Spleen (tissue), 11 donors: Measurements from ENCODE around the gene FTO. TPM values are rescaled to one million over a fixed set of nuclear protein-coding genes. Genes with fewer than 3 reads are reported as not detected.

Experiments
- DNase-seq: peaks from one replicate; pipeline ENCODE4 v3.0.0-alpha.2; 2020
- H3K27ac ChIP-seq, 8 donors: fragments of 200-600 bp; sonication (generic) in 7 of 8; 1 replicate in 4 of 8; 2 replicates in 4 of 8; pipeline versions ENCODE4 v1.5.0 to v1.8.0; 2016 to 2021; ENCODE audit warnings: inconsistent platforms in 4 of 8, mild to moderate bottlenecking in 4 of 8, moderate library complexity in 1 of 8
- H3K27me3 ChIP-seq, 7 donors: fragments of 200-600 bp; sonication (generic) in 6 of 7; replicated peaks in 1 of 7; 1 replicate in 4 of 7; 2 replicates in 3 of 7; pipeline versions ENCODE4 v1.5.0 to v1.8.0; 2016 to 2021; ENCODE audit warnings: inconsistent platforms in 3 of 7, mild to moderate bottlenecking in 1 of 7
- H3K36me3 ChIP-seq, 6 donors: fragments of 200-600 bp; sonication (generic) in 5 of 6; 1 replicate in 4 of 6; 2 replicates in 2 of 6; pipeline versions ENCODE4 v1.5.0 to v1.8.0; 2016 to 2021; ENCODE audit warnings: inconsistent platforms in 2 of 6
- H3K4me1 ChIP-seq, 6 donors: fragments of 200-600 bp; sonication (generic) in 5 of 6; 1 replicate in 3 of 6; 2 replicates in 3 of 6; pipeline versions ENCODE4 v1.5.0 to v1.8.0; 2016 to 2021; ENCODE audit warnings: inconsistent platforms in 3 of 6
- H3K4me3 ChIP-seq, 8 donors: fragments of 200-600 bp; sonication (generic) in 7 of 8; 1 replicate in 4 of 8; 2 replicates in 4 of 8; pipeline versions ENCODE4 v1.5.0 to v1.8.0; 2016 to 2021; ENCODE audit warnings: inconsistent platforms in 4 of 8, mild to moderate bottlenecking in 4 of 8, moderate library complexity in 2 of 8
- H3K9me3 ChIP-seq, 8 donors: fragments of 200-600 bp; sonication (generic) in 7 of 8; 1 replicate in 4 of 8; 2 replicates in 4 of 8; pipeline versions ENCODE4 v1.5.0 to v1.8.0; 2016 to 2021; ENCODE audit warnings: inconsistent platforms in 4 of 8
- POLR2A ChIP-seq, 3 donors: fragments of 450-650 bp; IDR thresholded peaks; one replicate each; pipeline ENCODE4 v1.5.1; 2017; ENCODE audit warnings: antibody characterized with exemption in 3 of 3, mild to moderate bottlenecking in 1 of 3
- POLR2AphosphoS5 ChIP-seq, 3 donors: sonication (generic); formaldehyde crosslinking; IDR thresholded peaks; one replicate each; pipeline ENCODE4 v1.5.1; 2017; ENCODE audit warnings: antibody characterized with exemption in 3 of 3
- WGBS, 5 donors: extraction: QIAGEN DNeasy Blood & Tissue Kit in 3 of 5; methylation state at CpG; one replicate each; pipeline versions ENCODE4 v1.1.5 to v1.1.7; 2013 to 2018; 5-methylcytosine and 5-hydroxymethylcytosine counted together
- intact Hi-C: fragments of 100-400 bp; cut with DNase I; formaldehyde crosslinking; loops from one replicate; pipeline ENCODE4 v1.15.0; 2023; ENCODE audit warnings: low total_unique reads
- polyA plus RNA-seq, 3 donors: library from polyadenylated mRNA; stranded (reverse); fragments of 200-250 nt; gene quantifications; one replicate each; pipeline ENCODE4 v1.2.1, GENCODE V29; 2013
- total RNA-seq, 7 donors: library from RNA; depleted of rRNA in 3 of 7; stranded (reverse); fragments of >200 nt in 3 of 7; fragmentation: NEBNext Ultra II Directional in 4 of 7; extraction: Animal tissue kit (Norgen Biotek cat#: 25700) in 4 of 7; gene quantifications; one replicate each; pipeline versions ENCODE4 v1.1.0 to v1.2.1, GENCODE V29; 2016 to 2021
- TF ChIP-seq, protein P1 (sequence below), 11 experiments: fragments of 200-600 bp in 7 of 11; fragments of 450-650 bp in 4 of 11; sonication (generic) in 4 of 11; IDR thresholded peaks in 8 of 11; conservative IDR thresholded peaks in 3 of 11; 1 replicate in 7 of 11; 2 replicates in 4 of 11; pipeline versions ENCODE4 v1.4.0 to v1.8.0; 2016 to 2021; ENCODE audit warnings: antibody characterized with exemption in 11 of 11, inconsistent platforms in 4 of 11, mild to moderate bottlenecking in 1 of 11
- donor health status: healthy with polysubstance abuse.
- donor health status: DM: no; HTN: no; CAD: no; lungs with moderate emphysema.
- donor health status: DM: no; HTN: no; CAD: no.
- donor health status: Bipolar disorder and iron deficiency.
- donor health status: healthy.
- donor health status: DM: no; HTN: no; CAD: no.
- donor health status: DM: yes; HTN: yes; CAD: no.

The FTO gene
- total and polyA plus RNA-seq, 10 donors: 6.8 to 89.8 (median 68.4) TPM

DNA sequence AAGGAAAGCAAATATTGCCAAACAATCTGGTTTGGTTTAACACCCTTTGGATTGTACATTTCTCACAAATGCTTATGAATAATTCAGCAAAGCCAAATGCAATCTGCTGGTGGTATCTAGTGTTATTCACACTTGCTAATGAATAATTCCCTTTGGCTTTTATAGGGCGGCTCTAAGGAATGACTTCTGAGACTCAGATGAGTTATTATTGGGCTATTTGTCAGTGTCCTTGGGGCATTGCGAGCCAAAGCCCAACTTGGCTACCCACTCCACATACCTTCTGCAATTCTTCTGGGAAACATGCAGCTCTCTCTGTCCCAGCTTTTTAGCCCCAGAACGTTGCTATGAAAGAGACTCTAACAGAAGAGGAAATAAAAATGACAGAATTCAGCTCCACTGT is 41.1 kb downstream of the FTO start:
- WGBS, 5 donors: 57 to 76% (median 64%) methylated on average over 3 of the region's 3 CpGs
- intact Hi-C loops: no loop called here
- Histone ChIP-seq H3K36me3 (no peaks in the 10 kb centered on the region), H3K4me1 (peaks cover 0 to 29% (median 21%) of the 10 kb centered on the region in 6 donors), H3K27me3 (no peaks in the 10 kb centered on the region), H3K4me3 (no peak overlapping the region), H3K9me3 (peaks cover 0 to 12% (median 6%) of the 10 kb centered on the region in 8 donors), H3K27ac (no peak overlapping the region)
- DNase-seq: no peak
- TF ChIP-seq POLR2A (IDR thresholded peaks at IDR 0.05) (no peak), POLR2AphosphoS5 (IDR thresholded peaks at IDR 0.05) (no peak)
- TF ChIP-seq, protein P1, sequence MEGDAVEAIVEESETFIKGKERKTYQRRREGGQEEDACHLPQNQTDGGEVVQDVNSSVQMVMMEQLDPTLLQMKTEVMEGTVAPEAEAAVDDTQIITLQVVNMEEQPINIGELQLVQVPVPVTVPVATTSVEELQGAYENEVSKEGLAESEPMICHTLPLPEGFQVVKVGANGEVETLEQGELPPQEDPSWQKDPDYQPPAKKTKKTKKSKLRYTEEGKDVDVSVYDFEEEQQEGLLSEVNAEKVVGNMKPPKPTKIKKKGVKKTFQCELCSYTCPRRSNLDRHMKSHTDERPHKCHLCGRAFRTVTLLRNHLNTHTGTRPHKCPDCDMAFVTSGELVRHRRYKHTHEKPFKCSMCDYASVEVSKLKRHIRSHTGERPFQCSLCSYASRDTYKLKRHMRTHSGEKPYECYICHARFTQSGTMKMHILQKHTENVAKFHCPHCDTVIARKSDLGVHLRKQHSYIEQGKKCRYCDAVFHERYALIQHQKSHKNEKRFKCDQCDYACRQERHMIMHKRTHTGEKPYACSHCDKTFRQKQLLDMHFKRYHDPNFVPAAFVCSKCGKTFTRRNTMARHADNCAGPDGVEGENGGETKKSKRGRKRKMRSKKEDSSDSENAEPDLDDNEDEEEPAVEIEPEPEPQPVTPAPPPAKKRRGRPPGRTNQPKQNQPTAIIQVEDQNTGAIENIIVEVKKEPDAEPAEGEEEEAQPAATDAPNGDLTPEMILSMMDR (IDR thresholded peaks at IDR 0.05 in 8 of 11, conservative IDR thresholded peaks at IDR 0.05 in 3 of 11): no peak

DNA sequence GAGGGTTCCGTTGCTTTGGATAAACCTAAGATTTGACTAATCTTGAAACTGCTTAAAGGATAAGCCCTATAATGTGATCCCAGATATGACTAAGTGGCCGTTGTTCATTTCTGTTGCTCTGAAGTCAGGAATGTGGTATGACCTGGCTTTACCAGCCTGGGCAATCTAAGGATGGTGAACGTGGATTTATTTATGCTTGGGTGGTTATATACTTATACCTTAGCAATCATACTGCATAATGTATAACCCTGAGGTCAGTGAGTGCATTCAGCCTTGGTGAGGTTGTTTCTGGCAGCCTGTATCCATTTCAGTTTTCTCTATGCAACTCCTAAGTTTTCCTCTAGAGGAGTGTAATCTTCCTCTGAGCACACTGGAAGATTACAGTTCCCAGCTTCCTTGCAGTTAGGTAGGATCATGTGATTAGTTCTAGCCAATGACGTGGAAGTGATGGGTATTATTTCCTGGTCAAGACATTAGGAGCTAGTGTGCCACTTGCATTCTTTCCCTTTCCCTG is 41.9 kb downstream of the FTO start:
- no peak overlapping the region for H3K4me3 ChIP-seq
- H3K27ac ChIP-seq: no peak overlapping the region
- DNase-seq: no peak
- no peaks in the 10 kb centered on the region for H3K27me3 ChIP-seq
- 77 to 86% (median 80%) methylated on average over 4 of the region's 4 CpGs for WGBS, 5 donors
- TF ChIP-seq, protein P1 (IDR thresholded peaks at IDR 0.05 in 8 of 11, conservative IDR thresholded peaks at IDR 0.05 in 3 of 11): no peak
- TF ChIP-seq POLR2AphosphoS5 (IDR thresholded peaks at IDR 0.05) (no peak), POLR2A (IDR thresholded peaks at IDR 0.05) (no peak)
- H3K4me1 ChIP-seq: peaks cover 0 to 29% (median 20%) of the 10 kb centered on the region in 6 donors
- intact Hi-C loops: no loop called here
- H3K9me3 ChIP-seq: peaks cover 0 to 12% (median 6%) of the 10 kb centered on the region in 8 donors
- H3K36me3 ChIP-seq: no peaks in the 10 kb centered on the region

DNA sequence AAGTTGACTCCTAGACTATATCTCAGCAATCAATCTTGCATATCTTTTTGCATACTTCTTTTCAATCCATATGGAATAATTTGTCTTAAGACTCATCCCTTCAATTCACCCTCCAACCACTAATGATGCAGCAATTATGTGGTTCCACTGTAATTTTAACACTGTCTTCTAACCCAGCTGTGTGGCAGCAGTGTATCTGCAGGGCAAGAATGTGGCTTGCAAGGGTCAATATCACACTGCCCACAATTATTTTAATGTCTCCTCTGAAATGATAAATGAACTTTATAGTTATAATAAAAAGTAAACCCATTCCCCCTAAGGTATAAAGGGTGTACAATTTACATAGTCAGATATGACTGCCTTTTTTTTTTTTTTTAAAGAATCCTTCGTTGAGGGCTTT is 48.6 kb downstream of the FTO start:
- peaks cover 0 to 8% (median 5%) of the 10 kb centered on the region in 8 donors for H3K9me3 ChIP-seq
- H3K27ac ChIP-seq: no peak overlapping the region
- intact Hi-C loops: no loop called here
- no peaks in the 10 kb centered on the region for H3K36me3 ChIP-seq
- DNase-seq: no peak
- TF ChIP-seq POLR2A (IDR thresholded peaks at IDR 0.05): no peak
- TF ChIP-seq, protein P1 (IDR thresholded peaks at IDR 0.05 in 8 of 11, conservative IDR thresholded peaks at IDR 0.05 in 3 of 11): no peak
- no peak for TF ChIP-seq POLR2AphosphoS5 (IDR thresholded peaks at IDR 0.05)
- H3K4me1 ChIP-seq: peaks cover 0 to 16% (median 7%) of the 10 kb centered on the region in 6 donors
- no peaks in the 10 kb centered on the region for H3K27me3 ChIP-seq
- H3K4me3 ChIP-seq: no peak overlapping the region
- WGBS, 5 donors: 71 to 87% (median 80%) methylated on average over 1 of the region's 1 CpG

DNA sequence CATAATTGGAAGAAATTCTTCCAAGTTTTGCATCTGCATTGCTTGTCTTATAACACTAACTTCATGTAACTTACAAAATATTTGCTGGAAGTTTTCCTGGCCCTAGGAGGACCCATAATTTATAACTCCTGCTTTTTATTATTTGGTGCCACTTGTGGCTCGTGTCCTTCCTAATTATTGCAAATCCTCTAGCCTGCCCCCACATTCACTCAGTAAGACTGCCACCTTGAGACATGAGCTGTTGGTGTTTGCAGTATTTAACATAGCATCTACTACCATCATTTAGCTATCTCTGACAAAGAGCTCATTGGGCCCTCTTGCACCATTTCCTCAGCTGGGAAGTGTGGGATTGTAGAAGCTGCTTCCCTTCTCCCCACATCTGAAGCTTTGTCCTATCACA is 49.5 kb downstream of the FTO start:
- Histone ChIP-seq H3K9me3 (peaks cover 0 to 3% (median 0%) of the 10 kb centered on the region in 8 donors), H3K27ac (no peak overlapping the region), H3K4me3 (no peak overlapping the region), H3K27me3 (no peaks in the 10 kb centered on the region), H3K4me1 (peaks cover 0 to 16% (median 7%) of the 10 kb centered on the region in 6 donors), H3K36me3 (no peaks in the 10 kb centered on the region)
- TF ChIP-seq, protein P1 (IDR thresholded peaks at IDR 0.05 in 8 of 11, conservative IDR thresholded peaks at IDR 0.05 in 3 of 11): no peak
- TF ChIP-seq POLR2A (IDR thresholded peaks at IDR 0.05): no peak
- TF ChIP-seq POLR2AphosphoS5 (IDR thresholded peaks at IDR 0.05): no peak
- intact Hi-C loops: no loop called here
- DNase-seq: no peak
- 63 to 85% (median 81%) methylated on average over 1 of the region's 1 CpG for WGBS, 5 donors
